Measurements from ENCODE around the gene MAML2. TPM values are rescaled to one million over a fixed set of nuclear protein-coding genes. Genes with fewer than 3 reads are reported as not detected.

The MAML2 gene
- total and polyA plus RNA-seq, 9 of the 15 experiments (the other 6 are each of a cell fraction or from before 2014, with no cell fraction given) = 0.79 to 6.8 (median 4.8) TPM

GRCh38 chr11:96376796-96377195 lies 33.8 kb upstream of the MAML2 start:
- intact Hi-C loops (cut with micrococcal nuclease) = no loop called here
- H3K9me1 ChIP-seq (ENCODE audit: control insufficient read depth, insufficient read depth, low read length) = no peaks in the 10 kb centered on the region
- CTCF ChIA-PET (ENCODE audit: low intra/inter-chr PET ratio) = no interaction called here
- no peak overlapping the region for H3K4me2 ChIP-seq (ENCODE audit: insufficient read depth, low read length)
- no peak overlapping the region for H3K27ac ChIP-seq (ENCODE audit: extremely low read depth, low read depth, low read length)
- DNase-seq (ENCODE audit: extremely low read depth in 1 of 4, low spot score in 3 of 4) = no peak
- WGBS (ENCODE audit: insufficient coverage, low coverage, missing lambda C conversion rate) = 30% methylated on average over 1 of the region's 1 CpG
- no peaks in the 10 kb centered on the region for H3K27me3 ChIP-seq (ENCODE audit: control insufficient read depth in 2 of 2, insufficient read depth in 2 of 2, low read length in 2 of 2)
- H3K4me1 ChIP-seq (replicated peaks in 1 of 2; ENCODE audit: control insufficient read depth in 2 of 2, insufficient read depth in 2 of 2, low read length in 2 of 2) = no peaks in the 10 kb centered on the region
- ATAC-seq = no peak; the same call in 2 of the 3 replicates
- H3K9me3 ChIP-seq (replicated peaks; ENCODE audit: control insufficient read depth, insufficient read depth, low read depth, low read length) = no peaks in the 10 kb centered on the region
- no TSS peak for BruUV-seq (replicated peaks)
- in situ Hi-C loops (cut with MboI) = no loop called here
- no peak overlapping the region for H2AFZ ChIP-seq (ENCODE audit: low read depth, low read length)
- no peak overlapping the region for H3K9ac ChIP-seq (ENCODE audit: insufficient read depth in 1 of 2, low read depth in 2 of 2, low read length in 2 of 2)
- POLR2A ChIA-PET = interaction anchor here (1.0 to 1.4 kb wide), 2 partner anchors 11 kb away, joined by 3 read pairs; no protein-coding TSS in a partner anchor
- peaks cover 22% of the 10 kb centered on the region for H3K36me3 ChIP-seq (ENCODE audit: control insufficient read depth, insufficient read depth, low read length)
- H4K20me1 ChIP-seq (replicated peaks; ENCODE audit: control insufficient read depth, insufficient read depth, low read length) = no peaks in the 10 kb centered on the region
- FAIRE-seq = no peak
- no peak overlapping the region for H3K4me3 ChIP-seq
- H3K79me2 ChIP-seq (ENCODE audit: control insufficient read depth, insufficient read depth, low read length) = no peaks in the 10 kb centered on the region
- TF ChIP-seq PPARD (CRISPR knock-in tag; IDR thresholded peaks at IDR 0.05) = no peak
- no peak for TF ChIP-seq ZNF12 (CRISPR knock-in tag; IDR thresholded peaks at IDR 0.05)
- TF ChIP-seq BCL6 (CRISPR knock-in tag; IDR thresholded peaks at IDR 0.05) = no peak
- no peak for TF ChIP-seq ZC3H8 (IDR thresholded peaks at IDR 0.05)
- TF ChIP-seq, protein P1, sequence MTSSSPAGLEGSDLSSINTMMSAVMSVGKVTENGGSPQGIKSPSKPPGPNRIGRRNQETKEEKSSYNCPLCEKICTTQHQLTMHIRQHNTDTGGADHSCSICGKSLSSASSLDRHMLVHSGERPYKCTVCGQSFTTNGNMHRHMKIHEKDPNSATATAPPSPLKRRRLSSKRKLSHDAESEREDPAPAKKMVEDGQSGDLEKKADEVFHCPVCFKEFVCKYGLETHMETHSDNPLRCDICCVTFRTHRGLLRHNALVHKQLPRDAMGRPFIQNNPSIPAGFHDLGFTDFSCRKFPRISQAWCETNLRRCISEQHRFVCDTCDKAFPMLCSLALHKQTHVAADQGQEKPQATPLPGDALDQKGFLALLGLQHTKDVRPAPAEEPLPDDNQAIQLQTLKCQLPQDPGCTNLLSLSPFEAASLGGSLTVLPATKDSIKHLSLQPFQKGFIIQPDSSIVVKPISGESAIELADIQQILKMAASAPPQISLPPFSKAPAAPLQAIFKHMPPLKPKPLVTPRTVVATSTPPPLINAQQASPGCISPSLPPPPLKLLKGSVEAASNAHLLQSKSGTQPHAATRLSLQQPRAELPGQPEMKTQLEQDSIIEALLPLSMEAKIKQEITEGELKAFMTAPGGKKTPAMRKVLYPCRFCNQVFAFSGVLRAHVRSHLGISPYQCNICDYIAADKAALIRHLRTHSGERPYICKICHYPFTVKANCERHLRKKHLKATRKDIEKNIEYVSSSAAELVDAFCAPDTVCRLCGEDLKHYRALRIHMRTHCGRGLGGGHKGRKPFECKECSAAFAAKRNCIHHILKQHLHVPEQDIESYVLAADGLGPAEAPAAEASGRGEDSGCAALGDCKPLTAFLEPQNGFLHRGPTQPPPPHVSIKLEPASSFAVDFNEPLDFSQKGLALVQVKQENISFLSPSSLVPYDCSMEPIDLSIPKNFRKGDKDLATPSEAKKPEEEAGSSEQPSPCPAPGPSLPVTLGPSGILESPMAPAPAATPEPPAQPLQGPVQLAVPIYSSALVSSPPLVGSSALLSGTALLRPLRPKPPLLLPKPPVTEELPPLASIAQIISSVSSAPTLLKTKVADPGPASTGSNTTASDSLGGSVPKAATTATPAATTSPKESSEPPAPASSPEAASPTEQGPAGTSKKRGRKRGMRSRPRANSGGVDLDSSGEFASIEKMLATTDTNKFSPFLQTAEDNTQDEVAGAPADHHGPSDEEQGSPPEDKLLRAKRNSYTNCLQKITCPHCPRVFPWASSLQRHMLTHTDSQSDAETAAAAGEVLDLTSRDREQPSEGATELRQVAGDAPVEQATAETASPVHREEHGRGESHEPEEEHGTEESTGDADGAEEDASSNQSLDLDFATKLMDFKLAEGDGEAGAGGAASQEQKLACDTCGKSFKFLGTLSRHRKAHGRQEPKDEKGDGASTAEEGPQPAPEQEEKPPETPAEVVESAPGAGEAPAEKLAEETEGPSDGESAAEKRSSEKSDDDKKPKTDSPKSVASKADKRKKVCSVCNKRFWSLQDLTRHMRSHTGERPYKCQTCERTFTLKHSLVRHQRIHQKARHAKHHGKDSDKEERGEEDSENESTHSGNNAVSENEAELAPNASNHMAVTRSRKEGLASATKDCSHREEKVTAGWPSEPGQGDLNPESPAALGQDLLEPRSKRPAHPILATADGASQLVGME (CRISPR knock-in tag; IDR thresholded peaks at IDR 0.05) = no peak
- no peak for TF ChIP-seq LARP7 (IDR thresholded peaks at IDR 0.05)
- TF ChIP-seq ARID3B (CRISPR knock-in tag; IDR thresholded peaks at IDR 0.05; ENCODE audit: borderline replicate concordance) = no peak
- TF ChIP-seq CREBBP (IDR thresholded peaks at IDR 0.05; ENCODE audit: low read depth, low read length) = no peak
- TF ChIP-seq MCM7 (IDR thresholded peaks at IDR 0.05) = no peak
- TF ChIP-seq ZNF780A (CRISPR knock-in tag; IDR thresholded peaks at IDR 0.05) = no peak
- TF ChIP-seq, protein P2, sequence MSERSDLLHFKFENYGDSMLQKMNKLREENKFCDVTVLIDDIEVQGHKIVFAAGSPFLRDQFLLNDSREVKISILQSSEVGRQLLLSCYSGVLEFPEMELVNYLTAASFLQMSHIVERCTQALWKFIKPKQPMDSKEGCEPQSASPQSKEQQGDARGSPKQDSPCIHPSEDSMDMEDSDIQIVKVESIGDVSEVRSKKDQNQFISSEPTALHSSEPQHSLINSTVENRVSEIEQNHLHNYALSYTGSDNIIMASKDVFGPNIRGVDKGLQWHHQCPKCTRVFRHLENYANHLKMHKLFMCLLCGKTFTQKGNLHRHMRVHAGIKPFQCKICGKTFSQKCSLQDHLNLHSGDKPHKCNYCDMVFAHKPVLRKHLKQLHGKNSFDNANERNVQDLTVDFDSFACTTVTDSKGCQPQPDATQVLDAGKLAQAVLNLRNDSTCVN (CRISPR knock-in tag; IDR thresholded peaks at IDR 0.05) = no peak
- TF ChIP-seq ATF2 (CRISPR knock-in tag; IDR thresholded peaks at IDR 0.05) = no peak
- TF ChIP-seq PHTF2 (CRISPR knock-in tag; IDR thresholded peaks at IDR 0.05) = no peak
- TF ChIP-seq, protein P3, sequence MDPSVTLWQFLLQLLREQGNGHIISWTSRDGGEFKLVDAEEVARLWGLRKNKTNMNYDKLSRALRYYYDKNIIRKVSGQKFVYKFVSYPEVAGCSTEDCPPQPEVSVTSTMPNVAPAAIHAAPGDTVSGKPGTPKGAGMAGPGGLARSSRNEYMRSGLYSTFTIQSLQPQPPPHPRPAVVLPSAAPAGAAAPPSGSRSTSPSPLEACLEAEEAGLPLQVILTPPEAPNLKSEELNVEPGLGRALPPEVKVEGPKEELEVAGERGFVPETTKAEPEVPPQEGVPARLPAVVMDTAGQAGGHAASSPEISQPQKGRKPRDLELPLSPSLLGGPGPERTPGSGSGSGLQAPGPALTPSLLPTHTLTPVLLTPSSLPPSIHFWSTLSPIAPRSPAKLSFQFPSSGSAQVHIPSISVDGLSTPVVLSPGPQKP (CRISPR knock-in tag; IDR thresholded peaks at IDR 0.05) = no peak

All from K562 (cell line).